Sigmoid colon (tissue), 7 donors: ENCODE measurements around the gene IL12RB1. TPM values are rescaled to one million over a fixed set of nuclear protein-coding genes. Genes with fewer than 3 reads are reported as not detected.

Experiments
- DNase-seq: peaks from one replicate; pipeline ENCODE4 v3.0.0-alpha.2; 2019
- H3K27ac ChIP-seq, 4 donors: fragments of 200-600 bp; sonication (generic); one replicate each; pipeline ENCODE4 v1.5.1; 2016 to 2019; ENCODE audit warnings: mild to moderate bottlenecking in 1 of 4
- H3K27me3 ChIP-seq, 3 donors: fragments of 200-600 bp; sonication (generic); one replicate each; pipeline ENCODE4 v1.5.1; 2019; ENCODE audit warnings: mild to moderate bottlenecking in 1 of 3
- H3K36me3 ChIP-seq, 4 donors: fragments of 200-600 bp; sonication (generic); one replicate each; pipeline ENCODE4 v1.5.1; 2016 to 2019
- H3K4me1 ChIP-seq, 4 donors: fragments of 200-600 bp; sonication (generic); one replicate each; pipeline ENCODE4 v1.5.1; 2017 to 2019
- H3K4me3 ChIP-seq, 4 donors: fragments of 200-600 bp; sonication (generic); one replicate each; pipeline ENCODE4 v1.5.1; 2017 to 2019; ENCODE audit warnings: mild to moderate bottlenecking in 2 of 4, moderate library complexity in 1 of 4
- H3K9me3 ChIP-seq, 4 donors: fragments of 200-600 bp in 3 of 4; sonication (generic) in 3 of 4; one replicate each; pipeline versions ENCODE4 v1.5.1 to v1.6.1; 2013 to 2019
- EP300 ChIP-seq, 4 donors: sonication (generic); formaldehyde crosslinking; IDR thresholded peaks; one replicate each; pipeline ENCODE4 v1.6.1; 2017; ENCODE audit warnings: antibody characterized with exemption in 4 of 4
- POLR2A ChIP-seq, 2 donors: fragments of 450-650 bp; IDR thresholded peaks; one replicate each; pipeline ENCODE4 v1.6.1; 2016; ENCODE audit warnings: antibody characterized with exemption in 2 of 2, mild to moderate bottlenecking in 2 of 2, moderate library complexity in 2 of 2
- POLR2AphosphoS5 ChIP-seq, 4 donors: sonication (generic); formaldehyde crosslinking; IDR thresholded peaks; one replicate each; pipeline ENCODE4 v1.6.1; 2017; ENCODE audit warnings: antibody characterized with exemption in 4 of 4
- WGBS, 2 donors: extraction: QIAGEN DNeasy Blood & Tissue Kit; methylation state at CpG; one replicate each; pipeline ENCODE4 v1.1.7; 2013; 5-methylcytosine and 5-hydroxymethylcytosine counted together
- intact Hi-C: fragments of 100-400 bp; cut with DNase I; formaldehyde crosslinking; loops from one replicate; pipeline ENCODE4 v1.15.1; 2023
- polyA plus RNA-seq, 3 donors: library from polyadenylated mRNA; stranded (reverse); fragments of 200-250 nt; gene quantifications; one replicate each; pipeline ENCODE4 v1.2.3, GENCODE V29; 2013
- total RNA-seq, 4 donors: library from RNA; depleted of rRNA; stranded (reverse); fragments of >200 nt; gene quantifications; one replicate each; pipeline ENCODE4 v1.1.0, GENCODE V29; 2016
- TF ChIP-seq, protein P1 (sequence below), 4 experiments: fragments of 450-650 bp in 3 of 4; fragments of 200-600 bp in 1 of 4; IDR thresholded peaks; one replicate each; pipeline ENCODE4 v1.5.1; 2016 to 2019; ENCODE audit warnings: antibody characterized with exemption in 4 of 4, mild to moderate bottlenecking in 3 of 4, moderate library complexity in 2 of 4
- donor health status: healthy with polysubstance abuse.
- donor health status: Bipolar disorder and iron deficiency.
- donor health status: healthy.

Gene IL12RB1
- total and polyA plus RNA-seq, 7 donors, result 0.99 to 6.0 (median 2.0) TPM; not detected in 1

- H3K27me3 ChIP-seq, result peaks cover 0 to 8% (median 0%) of the 10 kb centered on the region in 3 donors
- TF ChIP-seq POLR2A (IDR thresholded peaks at IDR 0.05) (no peak), POLR2AphosphoS5 (IDR thresholded peaks at IDR 0.05) (no peak), EP300 (IDR thresholded peaks at IDR 0.05) (no peak)
- TF ChIP-seq, protein P1, sequence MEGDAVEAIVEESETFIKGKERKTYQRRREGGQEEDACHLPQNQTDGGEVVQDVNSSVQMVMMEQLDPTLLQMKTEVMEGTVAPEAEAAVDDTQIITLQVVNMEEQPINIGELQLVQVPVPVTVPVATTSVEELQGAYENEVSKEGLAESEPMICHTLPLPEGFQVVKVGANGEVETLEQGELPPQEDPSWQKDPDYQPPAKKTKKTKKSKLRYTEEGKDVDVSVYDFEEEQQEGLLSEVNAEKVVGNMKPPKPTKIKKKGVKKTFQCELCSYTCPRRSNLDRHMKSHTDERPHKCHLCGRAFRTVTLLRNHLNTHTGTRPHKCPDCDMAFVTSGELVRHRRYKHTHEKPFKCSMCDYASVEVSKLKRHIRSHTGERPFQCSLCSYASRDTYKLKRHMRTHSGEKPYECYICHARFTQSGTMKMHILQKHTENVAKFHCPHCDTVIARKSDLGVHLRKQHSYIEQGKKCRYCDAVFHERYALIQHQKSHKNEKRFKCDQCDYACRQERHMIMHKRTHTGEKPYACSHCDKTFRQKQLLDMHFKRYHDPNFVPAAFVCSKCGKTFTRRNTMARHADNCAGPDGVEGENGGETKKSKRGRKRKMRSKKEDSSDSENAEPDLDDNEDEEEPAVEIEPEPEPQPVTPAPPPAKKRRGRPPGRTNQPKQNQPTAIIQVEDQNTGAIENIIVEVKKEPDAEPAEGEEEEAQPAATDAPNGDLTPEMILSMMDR (IDR thresholded peaks at IDR 0.05), result no peak
- no peaks in the 10 kb centered on the region for H3K9me3 ChIP-seq
- no peak overlapping the region for H3K27ac ChIP-seq
- 11 to 56% methylated on average over 8 of the region's 8 CpGs for WGBS, 2 donors
- H3K4me3 ChIP-seq, result no peak overlapping the region
- H3K36me3 ChIP-seq, result no peaks in the 10 kb centered on the region
- intact Hi-C loops, result no loop called here
- DNase-seq, result peak; percentile 81
- no peaks in the 10 kb centered on the region for H3K4me1 ChIP-seq
Measured at GRCh38 chr19:18029617-18030338, 57.0 kb downstream of the IL12RB1 start.

GRCh38 chr19:18027151-18027550, 59.6 kb downstream of the IL12RB1 start:
- H3K36me3 ChIP-seq, result no peaks in the 10 kb centered on the region
- no peaks in the 10 kb centered on the region for H3K9me3 ChIP-seq
- no peak overlapping the region for H3K4me3 ChIP-seq
- H3K4me1 ChIP-seq, result peaks cover 0 to 14% (median 10%) of the 10 kb centered on the region in 4 donors
- peaks cover 0 to 8% (median 0%) of the 10 kb centered on the region in 3 donors for H3K27me3 ChIP-seq
- no peak overlapping the region for H3K27ac ChIP-seq
- WGBS, 2 donors, result 81 to 94% methylated on average over 4 of the region's 4 CpGs
- TF ChIP-seq, protein P1 (IDR thresholded peaks at IDR 0.05), result no peak
- no peak for TF ChIP-seq POLR2A (IDR thresholded peaks at IDR 0.05)
- TF ChIP-seq POLR2AphosphoS5 (IDR thresholded peaks at IDR 0.05), result no peak
- TF ChIP-seq EP300 (IDR thresholded peaks at IDR 0.05), result no peak
- intact Hi-C loops, result no loop called here
- no peak for DNase-seq

DNA sequence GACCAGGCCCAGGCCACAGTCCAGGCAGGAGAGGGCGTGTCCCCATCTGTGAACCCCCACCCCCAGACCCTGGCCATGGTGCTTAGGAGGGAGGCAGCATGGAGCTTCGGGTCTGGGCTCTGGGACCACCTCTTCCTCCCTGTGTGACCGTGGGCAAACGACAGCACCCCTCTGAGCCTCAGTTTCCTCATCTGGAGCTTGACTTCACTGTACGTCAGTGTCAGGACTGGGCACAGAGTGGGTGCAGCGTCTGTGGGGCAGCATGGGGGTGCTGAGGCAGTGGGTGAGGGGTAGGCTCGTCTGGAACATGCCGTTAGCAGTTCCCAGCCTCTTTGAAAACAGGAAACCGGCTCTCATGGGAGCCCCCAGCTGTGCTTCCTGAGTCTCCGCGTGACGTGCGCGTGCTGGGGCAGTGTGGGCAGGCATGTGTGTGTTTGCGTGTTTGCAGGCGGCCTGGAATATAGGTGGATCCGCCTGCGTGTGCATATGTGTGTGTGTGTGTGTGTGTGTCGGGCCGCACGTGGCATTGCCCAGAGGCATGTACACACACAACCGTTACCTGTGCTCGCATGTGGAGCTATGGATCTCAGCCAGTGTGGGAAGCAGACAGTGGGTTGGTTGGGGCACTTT, 63.0 kb downstream of the IL12RB1 start:
- Histone ChIP-seq H3K4me3 (no peak overlapping the region), H3K36me3 (no peaks in the 10 kb centered on the region), H3K27ac (peak overlapping the region; percentile 74 to 84 (median 82)), H3K4me1 (peaks cover 0 to 40% (median 37%) of the 10 kb centered on the region in 4 donors), H3K9me3 (no peaks in the 10 kb centered on the region), H3K27me3 (no peaks in the 10 kb centered on the region)
- peak; percentile 93 for DNase-seq
- TF ChIP-seq, protein P1 (IDR thresholded peaks at IDR 0.05), result no peak
- TF ChIP-seq POLR2A (IDR thresholded peaks at IDR 0.05) (no peak), POLR2AphosphoS5 (IDR thresholded peaks at IDR 0.05) (peak; percentile 39 to 88 (median 53)), EP300 (IDR thresholded peaks at IDR 0.05) (peak; percentile 57 to 90 (median 79))
- WGBS, 2 donors, result 36 to 67% methylated on average over 23 of the region's 23 CpGs
- intact Hi-C loops, result no loop called here

GRCh38 chr19:18021121-18021755, 65.5 kb downstream of the IL12RB1 start:
- DNase-seq, result peak; percentile 92
- WGBS, 2 donors, result 28 to 31% methylated on average over 21 of the region's 21 CpGs
- peaks cover 0 to 47% (median 45%) of the 10 kb centered on the region in 4 donors for H3K4me1 ChIP-seq
- no peak overlapping the region for H3K4me3 ChIP-seq
- no peaks in the 10 kb centered on the region for H3K9me3 ChIP-seq
- TF ChIP-seq, protein P1 (IDR thresholded peaks at IDR 0.05), result no peak
- TF ChIP-seq POLR2A (IDR thresholded peaks at IDR 0.05), result peak in 1 of 2 donors; percentile 7
- TF ChIP-seq EP300 (IDR thresholded peaks at IDR 0.05), result no peak
- peak; percentile 9 to 67 (median 36) for TF ChIP-seq POLR2AphosphoS5 (IDR thresholded peaks at IDR 0.05)
- peak overlapping the region; percentile 74 to 84 (median 82) for H3K27ac ChIP-seq
- H3K36me3 ChIP-seq, result no peaks in the 10 kb centered on the region
- intact Hi-C loops, result no loop called here
- H3K27me3 ChIP-seq, result no peaks in the 10 kb centered on the region
